Sigmoid colon (tissue), 7 donors: ENCODE data around the gene AIFM2. TPM values are rescaled to one million over a fixed set of nuclear protein-coding genes. Genes with fewer than 3 reads are reported as not detected.

Experiments
- DNase-seq: peaks from one replicate; pipeline ENCODE4 v3.0.0-alpha.2; 2019
- H3K27ac ChIP-seq, 4 donors: fragments of 200-600 bp; sonication (generic); one replicate each; pipeline ENCODE4 v1.5.1; 2016 to 2019; ENCODE audit warnings: mild to moderate bottlenecking in 1 of 4
- H3K27me3 ChIP-seq, 3 donors: fragments of 200-600 bp; sonication (generic); one replicate each; pipeline ENCODE4 v1.5.1; 2019; ENCODE audit warnings: mild to moderate bottlenecking in 1 of 3
- H3K36me3 ChIP-seq, 4 donors: fragments of 200-600 bp; sonication (generic); one replicate each; pipeline ENCODE4 v1.5.1; 2016 to 2019
- H3K4me1 ChIP-seq, 4 donors: fragments of 200-600 bp; sonication (generic); one replicate each; pipeline ENCODE4 v1.5.1; 2017 to 2019
- H3K4me3 ChIP-seq, 4 donors: fragments of 200-600 bp; sonication (generic); one replicate each; pipeline ENCODE4 v1.5.1; 2017 to 2019; ENCODE audit warnings: mild to moderate bottlenecking in 2 of 4, moderate library complexity in 1 of 4
- H3K9me3 ChIP-seq, 4 donors: fragments of 200-600 bp in 3 of 4; sonication (generic) in 3 of 4; one replicate each; pipeline versions ENCODE4 v1.5.1 to v1.6.1; 2013 to 2019
- CTCF ChIP-seq, 4 experiments: fragments of 450-650 bp in 3 of 4; fragments of 200-600 bp in 1 of 4; IDR thresholded peaks; one replicate each; pipeline ENCODE4 v1.5.1; 2016 to 2019; ENCODE audit warnings: antibody characterized with exemption in 4 of 4, mild to moderate bottlenecking in 3 of 4, moderate library complexity in 2 of 4
- EP300 ChIP-seq, 4 donors: sonication (generic); formaldehyde crosslinking; IDR thresholded peaks; one replicate each; pipeline ENCODE4 v1.6.1; 2017; ENCODE audit warnings: antibody characterized with exemption in 4 of 4
- POLR2A ChIP-seq, 2 donors: fragments of 450-650 bp; IDR thresholded peaks; one replicate each; pipeline ENCODE4 v1.6.1; 2016; ENCODE audit warnings: antibody characterized with exemption in 2 of 2, mild to moderate bottlenecking in 2 of 2, moderate library complexity in 2 of 2
- POLR2AphosphoS5 ChIP-seq, 4 donors: sonication (generic); formaldehyde crosslinking; IDR thresholded peaks; one replicate each; pipeline ENCODE4 v1.6.1; 2017; ENCODE audit warnings: antibody characterized with exemption in 4 of 4
- WGBS, 2 donors: extraction: QIAGEN DNeasy Blood & Tissue Kit; methylation state at CpG; one replicate each; pipeline ENCODE4 v1.1.7; 2013; 5-methylcytosine and 5-hydroxymethylcytosine counted together
- intact Hi-C: fragments of 100-400 bp; cut with DNase I; formaldehyde crosslinking; loops from one replicate; pipeline ENCODE4 v1.15.1; 2023
- polyA plus RNA-seq, 3 donors: library from polyadenylated mRNA; stranded (reverse); fragments of 200-250 nt; gene quantifications; one replicate each; pipeline ENCODE4 v1.2.3, GENCODE V29; 2013
- total RNA-seq, 4 donors: library from RNA; depleted of rRNA; stranded (reverse); fragments of >200 nt; gene quantifications; one replicate each; pipeline ENCODE4 v1.1.0, GENCODE V29; 2016
- donor health status: healthy with polysubstance abuse.
- donor health status: Bipolar disorder and iron deficiency.
- donor health status: healthy.

AIFM2 gene
- total and polyA plus RNA-seq, 7 donors, result 10.2 to 26.8 (median 11.7) TPM

- H3K27ac ChIP-seq, result peak overlapping the region; percentile 77 to 83 (median 80)
- no peak for TF ChIP-seq CTCF (IDR thresholded peaks at IDR 0.05)
- TF ChIP-seq POLR2AphosphoS5 (IDR thresholded peaks at IDR 0.05), result no peak
- no peak for TF ChIP-seq EP300 (IDR thresholded peaks at IDR 0.05)
- no peak for TF ChIP-seq POLR2A (IDR thresholded peaks at IDR 0.05)
- peaks cover 0 to 21% (median 18%) of the 10 kb centered on the region in 4 donors for H3K4me1 ChIP-seq
- H3K9me3 ChIP-seq, result no peaks in the 10 kb centered on the region
- no peaks in the 10 kb centered on the region for H3K27me3 ChIP-seq
- H3K36me3 ChIP-seq, result no peaks in the 10 kb centered on the region
- peak; percentile 40 for DNase-seq
- H3K4me3 ChIP-seq, result peak overlapping the region in 3 of 4 donors; percentile 58 to 76 (median 61)
- intact Hi-C loops, result no loop called here
- WGBS, 2 donors, result 57 to 88% methylated on average over 4 of the region's 4 CpGs
Observed at GRCh38 chr10:70131560-70131937, 1.1 kb downstream of the AIFM2 start.

GRCh38 chr10:70130878-70131559 lies 1.6 kb downstream of the AIFM2 start:
- Histone ChIP-seq H3K27ac (peak overlapping the region; percentile 77 to 83 (median 80)), H3K9me3 (no peaks in the 10 kb centered on the region), H3K27me3 (no peaks in the 10 kb centered on the region), H3K4me3 (no peak overlapping the region), H3K4me1 (peaks cover 0 to 21% (median 18%) of the 10 kb centered on the region in 4 donors), H3K36me3 (no peaks in the 10 kb centered on the region)
- DNase-seq, result peak; percentile 74
- intact Hi-C loops, result no loop called here
- no peak for TF ChIP-seq CTCF (IDR thresholded peaks at IDR 0.05)
- TF ChIP-seq POLR2AphosphoS5 (IDR thresholded peaks at IDR 0.05), result peak in 2 of 4 donors; percentile 34 to 44
- WGBS, 2 donors, result 60 to 83% methylated on average over 10 of the region's 10 CpGs

GRCh38 chr10:70126700-70127395 lies 5.8 kb downstream of the AIFM2 start:
- H3K4me1 ChIP-seq, result peaks cover 0 to 12% (median 9%) of the 10 kb centered on the region in 4 donors
- H3K4me3 ChIP-seq, result no peak overlapping the region
- DNase-seq, result no peak
- peaks cover 0 to 16% (median 6%) of the 10 kb centered on the region in 4 donors for H3K36me3 ChIP-seq
- H3K27ac ChIP-seq, result no peak overlapping the region
- intact Hi-C loops, result no loop called here
- TF ChIP-seq POLR2AphosphoS5 (IDR thresholded peaks at IDR 0.05) (no peak), POLR2A (IDR thresholded peaks at IDR 0.05) (no peak), CTCF (IDR thresholded peaks at IDR 0.05) (no peak), EP300 (IDR thresholded peaks at IDR 0.05) (no peak)
- no peaks in the 10 kb centered on the region for H3K27me3 ChIP-seq
- H3K9me3 ChIP-seq, result no peaks in the 10 kb centered on the region
- 97% methylated on average over 15 of the region's 15 CpGs for WGBS, 2 donors

GRCh38 chr10:70125918-70126552 lies 6.6 kb downstream of the AIFM2 start:
- H3K9me3 ChIP-seq, result no peaks in the 10 kb centered on the region
- no peak overlapping the region for H3K4me3 ChIP-seq
- intact Hi-C loops, result no loop called here
- DNase-seq, result no peak
- TF ChIP-seq EP300 (IDR thresholded peaks at IDR 0.05) (no peak), POLR2A (IDR thresholded peaks at IDR 0.05) (no peak), CTCF (IDR thresholded peaks at IDR 0.05) (no peak), POLR2AphosphoS5 (IDR thresholded peaks at IDR 0.05) (no peak)
- H3K27me3 ChIP-seq, result no peaks in the 10 kb centered on the region
- peaks cover 0 to 4% (median 1%) of the 10 kb centered on the region in 4 donors for H3K4me1 ChIP-seq
- no peak overlapping the region for H3K27ac ChIP-seq
- H3K36me3 ChIP-seq, result peaks cover 0 to 20% (median 6%) of the 10 kb centered on the region in 4 donors
- 68 to 89% methylated on average over 5 of the region's 5 CpGs for WGBS, 2 donors
